K562 treated with DMSO at 1 percent for 12 hours (cell line): Measurements from ENCODE around the gene ZNF778. TPM values are rescaled to one million over a fixed set of nuclear protein-coding genes. Genes with fewer than 3 reads are reported as not detected.

Source experiments
- total RNA-seq: library from RNA; unstranded; fragments of 300-600 nt; gene quantifications from 2 replicates; pipeline ENCODE4 v1.2.3, GENCODE V29; 2022; ENCODE audit not compliant: insufficient read depth

Gene ZNF778
- total RNA-seq: 0.91 and 8.5 TPM in 2 replicates

DNA sequence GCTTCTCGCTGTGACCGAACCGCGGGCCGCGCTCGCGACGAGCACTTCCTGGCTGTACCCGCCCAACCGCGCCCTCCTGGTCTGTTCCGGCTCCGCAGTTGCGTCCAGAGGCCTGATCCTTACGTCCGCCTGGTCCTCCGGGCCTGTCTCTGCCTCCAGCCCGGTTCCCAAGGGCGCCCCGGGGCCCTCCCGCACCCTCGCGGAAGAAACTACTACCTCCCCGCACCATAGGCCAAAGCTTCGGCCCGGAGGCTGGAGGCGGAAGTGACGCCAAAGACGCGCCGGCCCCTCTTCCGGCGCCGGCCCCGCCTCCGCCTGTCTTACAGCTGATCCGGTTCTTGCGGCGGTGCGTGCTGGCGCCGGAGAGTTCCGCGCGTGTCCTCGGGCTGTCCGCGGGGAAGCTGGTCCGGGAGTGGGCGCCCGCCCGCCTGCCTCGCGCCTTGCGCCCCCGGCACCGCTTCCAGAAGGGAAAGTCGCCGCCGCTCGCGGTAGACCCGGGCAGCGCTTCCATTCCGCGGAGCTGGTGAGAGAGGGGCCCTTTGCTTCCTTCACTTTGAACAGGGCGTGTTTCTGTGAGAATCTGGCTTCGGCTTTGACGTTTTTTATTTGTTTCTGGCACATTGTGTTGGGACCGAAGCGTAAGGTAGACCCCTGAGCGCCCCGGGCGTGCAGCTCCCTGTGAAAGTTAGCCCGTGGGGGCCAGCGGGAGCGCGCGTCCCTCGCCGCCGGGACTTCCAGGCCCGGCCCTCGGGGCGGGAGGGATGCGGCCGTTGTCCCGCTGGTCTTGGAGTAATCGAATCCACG lies at the start of gene ZNF778:
Gene ZNF778, plus strand, starts transcription at position 316 of the 804 bp plus-strand sequence. CDS start 3,425 bp downstream, outside the sequence.

GRCh38 chr16:89171216-89172170 lies 46.0 kb upstream of the ZNF778 start, which contains the start of gene CDH15:
Gene CDH15, plus strand, starts transcription at chr16:89171748. Its CDS starts 84 bp downstream, at chr16:89171832.

DNA sequence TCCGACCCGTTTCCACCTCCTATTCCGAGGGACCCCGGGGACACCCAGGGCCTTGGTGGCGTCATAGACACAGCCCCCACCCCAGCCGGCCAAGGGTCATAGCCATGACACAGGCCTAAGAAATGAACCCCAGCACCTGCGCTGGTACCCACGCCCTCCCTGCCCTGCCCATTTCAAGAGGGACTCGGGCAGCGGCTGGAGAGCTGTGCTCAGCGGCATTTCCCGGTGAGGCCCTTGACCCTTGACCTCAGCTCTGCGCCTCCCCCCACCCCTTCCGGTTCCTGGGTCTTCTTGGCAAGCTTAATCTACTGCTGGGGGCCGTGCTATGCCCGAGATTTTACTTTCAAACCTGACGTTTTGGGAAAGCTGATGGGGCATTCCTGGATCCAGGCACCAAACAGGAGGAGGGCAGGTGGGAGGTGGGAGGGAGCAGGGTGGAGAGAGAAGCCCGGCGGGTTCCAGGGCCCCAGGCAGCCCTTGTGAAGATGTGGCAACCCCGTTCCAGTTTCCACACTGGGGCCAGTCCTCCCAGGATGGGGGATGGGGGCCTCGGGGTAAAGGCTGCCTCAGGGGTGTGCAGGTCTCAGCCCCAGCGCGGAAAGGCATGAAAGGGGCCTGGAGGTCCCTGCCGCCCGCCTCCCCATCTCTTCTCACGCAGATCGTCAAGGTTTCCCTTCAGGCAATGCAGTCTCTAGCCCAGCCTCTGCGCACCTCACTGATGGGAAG lies 17.2 kb upstream of the ZNF778 start, which contains the start of gene SLC22A31:
Gene SLC22A31, minus strand, starts transcription at position 414 of the 726 bp plus-strand sequence. Its CDS starts 36 bp downstream, at position 378.

Other genes with a start within 250 kb of the ZNF778 start
- 15.9 and 34.0 TPM in 2 replicates for gene CBFA2T3, start 240.5 kb upstream of the ZNF778 start, total RNA-seq
- gene ACSF3, start 123.9 kb upstream of the ZNF778 start, total RNA-seq: 24.8 and 32.4 TPM in 2 replicates
- gene CDH15, start 46.0 kb upstream of the ZNF778 start, total RNA-seq: not detected in 2 replicates
- not detected in 2 replicates for gene SLC22A31, start 17.2 kb upstream of the ZNF778 start, total RNA-seq